Fibroblast of lung (primary cell): Measurements from ENCODE around the gene SDHB. TPM values are rescaled to one million over a fixed set of nuclear protein-coding genes. Genes with fewer than 3 reads are reported as not detected.

Experiments used
- DNase-seq, 2 donors: peaks; one replicate each; pipeline versions ENCODE4 v3.0.0 to v3.0.0-alpha.2; 2010; ENCODE audit warnings: low read depth in 2 of 2
- H2AFZ ChIP-seq: 2 replicates; pipeline ENCODE4 v1.5.1; 2012; ENCODE audit warnings: low read length, control low read depth, inconsistent platforms
- H3K27ac ChIP-seq: 2 replicates; pipeline ENCODE4 v1.5.1; 2011; ENCODE audit warnings: low read length, control low read depth; ENCODE audit not compliant: insufficient read depth
- H3K27me3 ChIP-seq: 2 replicates; pipeline ENCODE4 v1.5.1; 2011; ENCODE audit warnings: mild to moderate bottlenecking, low read length; ENCODE audit not compliant: control insufficient read depth, insufficient read depth
- H3K36me3 ChIP-seq: 2 replicates; pipeline ENCODE4 v1.5.1; 2011; ENCODE audit warnings: low read length; ENCODE audit not compliant: control insufficient read depth, insufficient read depth
- H3K4me1 ChIP-seq: 2 replicates; pipeline ENCODE4 v1.5.1; 2011; ENCODE audit warnings: low read length; ENCODE audit not compliant: control insufficient read depth, insufficient read depth; ENCODE audit errors: extremely low read depth
- H3K4me2 ChIP-seq: 2 replicates; pipeline ENCODE4 v1.5.1; 2011; ENCODE audit warnings: low read length, control low read depth; ENCODE audit not compliant: insufficient read depth; ENCODE audit errors: extremely low read depth
- H3K4me3 ChIP-seq, 4 experiments: fragments of 200-600 bp in 1 of 4; sonication (generic) in 1 of 4; replicated peaks in 1 of 4; 2 replicates each; pipeline ENCODE4 v1.5.1; 2011 to 2016; ENCODE audit warnings: low read length in 4 of 4, low read depth in 3 of 4, mild to moderate bottlenecking in 3 of 4, control low read depth in 2 of 4, inconsistent platforms in 1 of 4, mixed read lengths in 1 of 4; ENCODE audit not compliant: insufficient read depth in 1 of 4; ENCODE audit errors: control extremely low read depth in 1 of 4
- H3K79me2 ChIP-seq: 2 replicates; pipeline ENCODE4 v1.5.1; 2012; ENCODE audit warnings: mild to moderate bottlenecking, low read length, inconsistent platforms; ENCODE audit not compliant: control insufficient read depth, insufficient read depth
- H3K9ac ChIP-seq: 2 replicates; pipeline ENCODE4 v1.5.1; 2011; ENCODE audit warnings: mild to moderate bottlenecking, low read length, control low read depth; ENCODE audit not compliant: insufficient read depth
- H3K9me3 ChIP-seq: 2 replicates; pipeline ENCODE4 v1.5.1; 2012; ENCODE audit warnings: low read depth, low read length; ENCODE audit not compliant: control insufficient read depth, insufficient read depth
- H4K20me1 ChIP-seq: 2 replicates; pipeline ENCODE4 v1.5.1; 2011; ENCODE audit warnings: low read length; ENCODE audit not compliant: control insufficient read depth, insufficient read depth; ENCODE audit errors: extremely low read depth
- EZH2 ChIP-seq: IDR thresholded peaks from 2 replicates; pipeline ENCODE4 v1.5.1; 2012; ENCODE audit warnings: low read length, control low read depth, mild to moderate bottlenecking; ENCODE audit errors: missing control alignments
- polyA plus RNA-seq, 2 donors: library from polyadenylated mRNA; depleted of rRNA in 1 of 2; stranded (reverse) in 1 of 2; unstranded in 1 of 2; fragments of >200 nt; gene quantifications; 2 replicates each; pipeline ENCODE4 v1.2.1, GENCODE V29; 2011 to 2012; ENCODE audit warnings: missing spikeins in 1 of 2
- total RNA-seq: library from RNA; depleted of rRNA; stranded (reverse); fragments of >200 nt; gene quantifications from 2 replicates; pipeline ENCODE4 v1.2.1, GENCODE V29; 2014
- TF ChIP-seq, protein P1 (sequence below), 2 donors: IDR thresholded peaks in 1 of 2; conservative IDR thresholded peaks in 1 of 2; 1 replicate in 1 of 2; 2 replicates in 1 of 2; pipeline ENCODE4 v1.5.1; 2011 to 2012; ENCODE audit warnings: low read length in 2 of 2, control low read depth in 1 of 2, inconsistent platforms in 1 of 2, low read depth in 1 of 2, mild to moderate bottlenecking in 1 of 2

Gene SDHB
- total and polyA plus RNA-seq, 2 donors (not counting 1 experiment from before 2014, with no cell fraction given): 136 to 170 TPM

DNA sequence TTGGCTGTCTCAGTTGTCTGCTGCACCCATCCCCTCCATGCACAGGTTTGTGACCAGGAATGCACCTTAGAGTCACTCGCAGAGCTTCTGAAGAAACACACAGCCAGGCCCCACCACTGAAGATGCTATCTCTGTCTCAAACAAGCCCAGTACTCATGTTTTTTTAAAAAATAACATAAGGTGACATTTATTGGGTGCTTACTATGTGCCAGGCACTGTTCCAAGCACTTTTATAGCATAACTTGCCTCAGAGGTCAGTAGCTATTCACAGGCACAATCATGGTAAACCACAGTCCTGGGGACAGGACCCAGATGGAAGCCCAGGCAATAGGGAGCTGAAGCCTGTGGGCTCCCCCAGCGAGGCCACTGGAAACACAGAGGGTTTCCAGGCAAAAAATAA, 33.3 kb downstream of the SDHB start:
- H3K27me3 ChIP-seq: no peaks in the 10 kb centered on the region
- no peak overlapping the region for H3K4me3 ChIP-seq
- no peak for DNase-seq
- no peak overlapping the region for H3K4me2 ChIP-seq
- no peak overlapping the region for H3K27ac ChIP-seq
- H3K9ac ChIP-seq: no peak overlapping the region
- H3K79me2 ChIP-seq: no peaks in the 10 kb centered on the region
- no peak overlapping the region for H2AFZ ChIP-seq
- TF ChIP-seq EZH2: no peak
- TF ChIP-seq, protein P1, sequence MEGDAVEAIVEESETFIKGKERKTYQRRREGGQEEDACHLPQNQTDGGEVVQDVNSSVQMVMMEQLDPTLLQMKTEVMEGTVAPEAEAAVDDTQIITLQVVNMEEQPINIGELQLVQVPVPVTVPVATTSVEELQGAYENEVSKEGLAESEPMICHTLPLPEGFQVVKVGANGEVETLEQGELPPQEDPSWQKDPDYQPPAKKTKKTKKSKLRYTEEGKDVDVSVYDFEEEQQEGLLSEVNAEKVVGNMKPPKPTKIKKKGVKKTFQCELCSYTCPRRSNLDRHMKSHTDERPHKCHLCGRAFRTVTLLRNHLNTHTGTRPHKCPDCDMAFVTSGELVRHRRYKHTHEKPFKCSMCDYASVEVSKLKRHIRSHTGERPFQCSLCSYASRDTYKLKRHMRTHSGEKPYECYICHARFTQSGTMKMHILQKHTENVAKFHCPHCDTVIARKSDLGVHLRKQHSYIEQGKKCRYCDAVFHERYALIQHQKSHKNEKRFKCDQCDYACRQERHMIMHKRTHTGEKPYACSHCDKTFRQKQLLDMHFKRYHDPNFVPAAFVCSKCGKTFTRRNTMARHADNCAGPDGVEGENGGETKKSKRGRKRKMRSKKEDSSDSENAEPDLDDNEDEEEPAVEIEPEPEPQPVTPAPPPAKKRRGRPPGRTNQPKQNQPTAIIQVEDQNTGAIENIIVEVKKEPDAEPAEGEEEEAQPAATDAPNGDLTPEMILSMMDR (conservative IDR thresholded peaks at IDR 0.05 in 1 of 2, IDR thresholded peaks at IDR 0.05 in 1 of 2; ENCODE audit: low read depth in 1 of 2, low read length in 2 of 2): no peak
- peaks cover 20% of the 10 kb centered on the region for H3K36me3 ChIP-seq
- H3K9me3 ChIP-seq: no peaks in the 10 kb centered on the region
- H4K20me1 ChIP-seq: no peaks in the 10 kb centered on the region
- peaks cover 3% of the 10 kb centered on the region for H3K4me1 ChIP-seq

DNA sequence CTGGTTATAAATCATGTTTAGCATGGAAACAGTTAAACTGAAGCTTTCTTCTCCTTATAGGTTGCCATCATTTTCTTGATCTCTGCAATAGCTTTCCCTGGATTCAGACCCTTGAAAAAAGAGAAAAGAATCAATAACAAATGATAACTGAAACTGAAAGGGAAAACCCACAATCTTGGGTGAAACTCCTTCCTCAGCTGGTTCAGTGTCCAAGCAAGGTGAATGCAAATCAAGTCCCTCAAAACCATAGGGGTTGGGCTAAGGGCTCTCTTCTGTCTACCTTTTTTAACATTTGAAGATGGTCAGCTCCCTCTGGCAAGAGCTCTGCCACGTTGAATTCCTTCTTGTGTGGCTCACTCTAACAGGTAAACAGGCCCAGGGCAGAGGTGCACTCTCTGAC, 35.0 kb downstream of the SDHB start:
- TF ChIP-seq, protein P1 (conservative IDR thresholded peaks at IDR 0.05 in 1 of 2, IDR thresholded peaks at IDR 0.05 in 1 of 2; ENCODE audit: low read depth in 1 of 2, low read length in 2 of 2): no peak
- no peak for TF ChIP-seq EZH2
- Histone ChIP-seq H3K4me2 (no peak overlapping the region), H3K36me3 (peaks cover 20% of the 10 kb centered on the region), H3K27ac (no peak overlapping the region), H3K27me3 (no peaks in the 10 kb centered on the region), H2AFZ (no peak overlapping the region), H3K9me3 (no peaks in the 10 kb centered on the region), H4K20me1 (no peaks in the 10 kb centered on the region), H3K9ac (no peak overlapping the region), H3K79me2 (no peaks in the 10 kb centered on the region), H3K4me1 (peaks cover 3% of the 10 kb centered on the region), H3K4me3 (no peak overlapping the region)
- no peak for DNase-seq

DNA sequence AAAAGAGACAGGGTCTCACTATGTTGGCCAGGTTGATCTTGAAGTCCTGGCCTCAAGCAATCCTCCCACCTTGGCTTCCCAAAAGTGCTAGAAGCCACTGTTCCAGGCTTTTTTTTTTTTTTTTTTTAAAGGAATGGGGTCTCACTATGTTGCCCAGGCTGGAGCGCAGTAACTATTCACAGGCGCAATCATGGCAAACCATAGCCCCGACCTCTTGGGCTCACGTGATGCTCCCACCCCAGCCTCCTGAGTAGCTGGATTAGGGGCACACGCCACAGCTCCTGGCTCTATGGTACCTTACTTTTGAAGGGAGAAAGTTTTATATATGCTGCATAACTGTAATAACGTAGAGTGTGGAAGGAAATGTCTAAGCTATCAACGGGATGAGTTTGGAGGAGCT, 36.4 kb downstream of the SDHB start:
- TF ChIP-seq, protein P1 (conservative IDR thresholded peaks at IDR 0.05 in 1 of 2, IDR thresholded peaks at IDR 0.05 in 1 of 2; ENCODE audit: low read depth in 1 of 2, low read length in 2 of 2): no peak
- TF ChIP-seq EZH2: no peak
- no peak overlapping the region for H3K4me2 ChIP-seq

More for the DNA sequence above, 36.4 kb downstream of the SDHB start:
- H3K9ac ChIP-seq: no peak overlapping the region
- H3K27ac ChIP-seq: no peak overlapping the region
- no peaks in the 10 kb centered on the region for H3K9me3 ChIP-seq
- DNase-seq: no peak
- no peaks in the 10 kb centered on the region for H3K79me2 ChIP-seq
- no peak overlapping the region for H2AFZ ChIP-seq
- H4K20me1 ChIP-seq: no peaks in the 10 kb centered on the region
- H3K4me1 ChIP-seq: peaks cover 3% of the 10 kb centered on the region
- H3K4me3 ChIP-seq: no peak overlapping the region
- H3K36me3 ChIP-seq: peaks cover 19% of the 10 kb centered on the region
- H3K27me3 ChIP-seq: no peaks in the 10 kb centered on the region
